T-helper 9 cell (primary cell): ENCODE results near the gene AGO4.
"Not testable (repeated sequence)": the region's sequence is repeated elsewhere in the genome, so short reads cannot be mapped to it uniquely, and the experiment has no call there.

ENCODE experiments used
- DNase-seq: peaks from one replicate; pipeline ENCODE4 v3.0.0-alpha.2; 2020

Gene AGO4

GRCh38 chr1:35812754-35813153 lies 4.9 kb downstream of the AGO4 start:
- DNase-seq: not testable (repeated sequence)

GRCh38 chr1:35825255-35825654 lies 17.4 kb downstream of the AGO4 start:
- DNase-seq: no peak

DNA sequence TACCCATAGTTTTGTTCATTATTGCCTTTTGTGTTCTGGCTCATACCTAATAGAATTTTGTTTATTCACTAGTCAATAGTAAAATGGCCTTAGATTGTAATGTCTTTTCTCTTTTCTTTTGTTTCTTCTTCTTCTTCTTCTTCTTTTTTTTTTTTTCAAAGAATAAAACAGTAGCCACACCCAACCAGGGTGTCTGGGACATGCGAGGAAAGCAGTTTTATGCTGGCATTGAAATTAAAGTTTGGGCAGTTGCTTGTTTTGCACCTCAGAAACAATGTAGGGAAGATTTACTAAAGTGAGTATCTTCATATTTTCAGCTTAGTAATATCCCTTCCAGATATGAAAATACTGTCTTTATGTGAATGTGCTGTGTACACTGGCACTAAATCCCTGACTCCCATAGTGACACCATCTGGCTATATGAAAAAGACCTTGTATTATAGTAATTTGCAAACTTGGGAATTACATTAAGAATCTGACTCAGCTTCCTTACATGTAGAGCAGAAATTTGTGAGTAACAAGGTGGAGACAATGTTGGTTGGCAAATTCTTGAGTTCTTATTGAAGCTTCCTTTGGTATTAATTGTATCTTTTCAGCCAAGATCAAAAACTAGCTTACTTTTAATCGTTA lies 24.6 kb downstream of the AGO4 start:
- DNase-seq: no peak

DNA sequence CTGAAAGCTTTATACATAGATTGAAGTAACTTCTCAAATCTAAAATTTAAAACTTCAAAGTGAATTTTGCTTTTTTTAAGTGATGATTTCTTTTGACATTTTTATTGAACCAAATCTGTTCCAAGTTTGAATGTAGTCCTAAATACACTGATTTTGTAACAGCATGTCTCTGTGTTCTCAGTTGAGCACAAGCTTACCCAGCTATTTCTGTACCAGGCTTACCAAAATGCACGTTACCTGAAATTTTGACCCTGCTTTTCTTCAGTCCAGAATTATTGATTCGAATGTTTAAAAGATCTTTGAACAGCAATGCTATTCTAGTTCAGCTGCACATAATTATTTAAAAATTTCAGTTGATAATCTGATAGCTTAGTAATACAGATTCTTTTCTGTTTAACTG lies 25.6 kb downstream of the AGO4 start:
- no peak for DNase-seq

DNA sequence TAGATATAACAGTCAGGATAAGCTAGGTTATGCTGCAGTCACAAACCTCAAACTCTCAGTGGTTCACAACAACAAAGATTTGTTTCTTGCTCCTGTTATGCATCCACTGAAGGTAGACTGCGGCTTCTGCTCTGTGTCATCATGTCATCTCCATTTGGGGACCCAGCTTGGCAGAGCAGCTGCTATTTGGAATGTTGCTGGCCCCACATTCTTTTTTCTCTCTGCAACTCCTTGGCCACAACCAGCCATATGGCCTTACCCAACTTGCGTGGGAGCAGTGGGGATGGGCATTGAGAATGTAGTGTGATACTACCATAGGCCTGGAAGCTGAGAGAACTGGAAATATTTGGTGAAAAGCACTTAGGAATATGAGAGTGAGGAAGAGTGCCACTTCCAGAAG lies 26.4 kb downstream of the AGO4 start:
- DNase-seq: no peak

GRCh38 chr1:35835398-35835797 lies 27.6 kb downstream of the AGO4 start:
- no peak for DNase-seq

DNA sequence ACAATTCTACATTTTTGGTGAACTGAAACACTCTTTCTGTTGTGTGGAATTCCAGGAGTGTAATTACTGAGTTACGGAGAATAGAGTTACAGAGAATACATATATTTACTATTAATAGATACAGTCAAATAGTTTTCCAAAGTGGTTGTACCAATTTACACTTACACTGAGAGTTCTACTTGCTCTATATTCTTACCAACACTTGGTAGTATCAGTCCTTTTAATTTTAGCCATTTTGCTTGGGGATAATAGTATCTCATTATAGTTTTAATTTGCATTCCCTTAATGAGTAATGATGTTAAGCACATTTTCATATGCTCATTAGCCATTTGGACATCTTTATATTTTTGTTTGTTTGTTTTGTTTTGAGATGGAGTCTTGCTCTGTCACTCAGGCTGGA lies 28.9 kb downstream of the AGO4 start:
- DNase-seq: no peak

GRCh38 chr1:35838693-35839245 lies 31.0 kb downstream of the AGO4 start:
- DNase-seq: no peak

DNA sequence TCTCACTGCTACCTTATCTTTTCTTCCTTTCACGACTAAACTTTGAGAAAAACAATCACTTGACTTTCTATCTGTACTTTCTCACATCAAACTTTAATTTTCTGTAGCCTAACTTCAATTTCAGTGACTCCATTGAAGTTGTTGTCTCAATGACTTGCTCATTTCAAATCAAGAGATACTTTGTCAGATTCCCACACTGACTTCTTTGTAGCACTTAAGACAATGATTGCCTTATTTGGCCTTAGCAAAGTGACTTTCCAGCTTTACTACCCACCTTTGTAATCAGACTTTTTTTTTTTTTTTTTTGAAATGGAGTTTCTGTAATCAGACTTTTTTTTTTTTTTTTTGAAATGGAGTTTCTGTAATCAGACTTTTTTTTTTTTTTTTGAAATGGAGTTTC lies 37.0 kb downstream of the AGO4 start:
- DNase-seq: no peak

- DNase-seq: no peak
These were observed 38.0 kb downstream of the AGO4 start for GRCh38 chr1:35845766-35846165.

GRCh38 chr1:35847935-35848565 lies 40.2 kb downstream of the AGO4 start:
- DNase-seq: no peak

- no peak for DNase-seq
These were observed 42.2 kb downstream of the AGO4 start for GRCh38 chr1:35850051-35850450.

- DNase-seq: no peak
These were observed 42.9 kb downstream of the AGO4 start for GRCh38 chr1:35850716-35851115.

DNA sequence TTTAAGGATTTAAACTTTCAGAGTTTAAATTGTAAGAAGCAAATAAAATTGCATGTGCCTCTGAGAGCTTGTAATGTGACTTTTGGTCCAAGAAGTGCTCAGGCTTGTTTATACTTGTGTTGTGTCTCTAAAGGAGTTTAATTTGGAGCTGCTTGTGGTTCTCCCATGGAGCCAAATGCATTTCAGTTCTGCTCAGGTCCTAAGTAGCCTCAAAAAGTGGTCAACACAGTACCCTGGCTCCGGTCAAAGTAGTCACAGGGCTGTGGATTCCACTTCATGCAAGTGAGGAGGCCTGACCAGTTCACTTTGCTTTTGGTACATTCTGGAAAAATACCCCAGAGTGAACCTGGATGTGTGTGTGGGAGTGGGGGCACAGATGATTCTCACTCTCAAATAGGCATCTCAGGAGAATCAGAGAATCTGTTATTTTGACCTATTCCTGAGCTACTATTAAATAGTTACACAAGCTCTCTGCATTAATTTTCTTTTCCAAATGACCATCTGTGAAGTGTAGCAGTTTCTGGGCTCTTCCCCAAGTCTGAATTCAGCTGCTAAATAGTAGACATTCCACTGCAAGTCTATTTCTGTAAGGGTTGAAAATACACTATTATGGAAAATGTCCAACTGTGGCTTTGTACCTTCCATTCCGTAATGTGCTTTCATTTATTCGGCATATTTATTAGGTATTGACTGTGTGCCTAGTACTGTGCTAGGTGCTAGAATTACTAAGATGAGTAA lies 43.5 kb downstream of the AGO4 start:
- DNase-seq: no peak

- DNase-seq: no peak
These were observed 44.4 kb downstream of the AGO4 start for GRCh38 chr1:35852241-35852640.

- DNase-seq: no peak
These were observed 47.3 kb downstream of the AGO4 start for GRCh38 chr1:35854989-35855700.

DNA sequence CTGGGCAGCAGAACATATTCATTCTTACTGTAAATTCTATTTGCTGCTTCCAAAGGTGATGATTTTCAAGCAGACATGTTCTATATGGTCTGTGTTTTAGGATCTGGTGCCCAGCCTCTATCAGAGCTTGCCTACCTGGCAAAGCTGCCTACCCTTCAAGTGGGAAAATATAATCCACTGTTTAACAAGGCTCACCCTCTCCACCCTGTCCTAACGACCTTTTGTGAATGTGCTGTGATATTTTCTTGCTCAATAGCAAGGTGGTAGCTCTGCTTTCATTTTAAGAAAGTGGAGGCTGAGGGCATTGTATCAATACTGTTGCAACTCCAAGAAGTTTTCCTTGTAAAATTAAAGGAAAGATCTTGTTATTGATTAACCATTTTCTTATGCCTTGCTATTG lies 49.1 kb downstream of the AGO4 start:
- DNase-seq: no peak

GRCh38 chr1:35857830-35858229 lies 50.0 kb downstream of the AGO4 start:
- DNase-seq: no peak

DNA sequence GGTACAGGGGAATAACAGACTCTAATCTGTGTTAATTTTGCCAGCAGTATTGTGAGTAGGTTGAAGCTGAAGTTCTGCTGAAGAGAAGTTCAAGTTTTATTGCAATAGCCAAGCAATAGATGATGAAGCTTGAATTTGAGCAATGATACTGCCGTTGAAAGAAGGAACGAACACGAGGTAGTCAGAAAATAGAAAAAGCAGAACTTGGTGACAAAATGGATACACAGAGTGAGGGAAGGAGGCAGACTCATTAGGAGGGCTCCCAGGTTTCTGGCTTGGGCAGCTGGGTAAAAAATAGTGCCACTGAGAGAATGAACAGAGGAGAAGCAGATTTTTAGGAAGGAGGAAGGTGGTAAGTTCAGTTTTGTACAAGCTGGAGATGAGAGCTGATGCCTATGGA lies 52.9 kb downstream of the AGO4 start:
- no peak for DNase-seq

DNA sequence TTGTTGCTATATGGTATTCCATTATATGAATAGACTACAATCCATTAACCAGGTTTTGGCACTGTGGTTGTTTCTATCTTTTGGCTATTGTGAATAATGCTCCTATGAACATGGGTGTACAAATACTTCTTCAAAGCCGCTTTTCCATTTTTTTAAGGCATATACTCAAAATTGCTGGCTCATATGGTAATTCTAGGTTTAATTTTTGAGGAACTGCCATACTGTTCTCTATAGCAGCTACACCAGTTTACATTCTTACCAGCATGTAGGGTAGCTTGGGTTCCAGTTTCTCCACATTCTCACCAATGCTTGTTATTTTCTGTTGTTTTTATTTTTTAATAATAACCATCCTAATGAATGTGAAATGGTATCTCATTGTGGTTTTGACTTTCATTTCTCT lies 55.3 kb downstream of the AGO4 start:
- no peak for DNase-seq

GRCh38 chr1:35863881-35864625 lies 56.2 kb downstream of the AGO4 start:
- no peak for DNase-seq

DNA sequence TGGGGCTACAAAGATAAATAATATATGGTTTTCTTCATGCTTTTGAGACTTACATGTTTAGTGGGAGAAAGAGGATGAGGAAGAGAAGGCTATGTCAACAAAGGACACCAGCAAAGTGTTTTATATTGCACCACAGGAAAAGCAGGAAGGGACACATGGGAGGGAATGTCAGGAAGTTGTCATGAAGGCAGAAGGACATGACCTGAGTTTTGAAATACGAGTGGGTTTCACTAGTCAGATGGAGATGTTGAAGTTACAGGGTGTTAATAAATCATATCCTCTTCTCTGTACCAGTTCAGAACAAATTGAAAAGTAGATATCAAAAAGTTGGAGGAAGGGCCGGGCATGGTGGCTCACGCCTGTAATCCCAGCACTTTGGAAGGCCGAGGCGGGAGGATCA lies 57.0 kb downstream of the AGO4 start:
- no peak for DNase-seq

GRCh38 chr1:35866991-35867390 lies 59.2 kb downstream of the AGO4 start:
- no peak for DNase-seq
